Astrocyte (in vitro differentiated cells and primary cell): ENCODE results near the gene LIN9.

Source experiments
- CTCF ChIP-seq: IDR thresholded peaks from 2 replicates; pipeline ENCODE4 v1.5.1; 2011; ENCODE audit warnings: low read depth, mild to moderate bottlenecking, inconsistent platforms, low read length, moderate library complexity; ENCODE audit not compliant: insufficient read depth
- EZH2 ChIP-seq: IDR thresholded peaks from 2 replicates; pipeline ENCODE4 v1.6.1; 2012; ENCODE audit warnings: mild to moderate bottlenecking, low read length, inconsistent platforms; ENCODE audit not compliant: insufficient read depth

GRCh38 chr1:226355669-226356551 lies 46.9 kb upstream of the LIN9 start:
- no peak for TF ChIP-seq CTCF
- no peak for TF ChIP-seq EZH2
